ENCODE data around the gene PFDN4.

DNA sequence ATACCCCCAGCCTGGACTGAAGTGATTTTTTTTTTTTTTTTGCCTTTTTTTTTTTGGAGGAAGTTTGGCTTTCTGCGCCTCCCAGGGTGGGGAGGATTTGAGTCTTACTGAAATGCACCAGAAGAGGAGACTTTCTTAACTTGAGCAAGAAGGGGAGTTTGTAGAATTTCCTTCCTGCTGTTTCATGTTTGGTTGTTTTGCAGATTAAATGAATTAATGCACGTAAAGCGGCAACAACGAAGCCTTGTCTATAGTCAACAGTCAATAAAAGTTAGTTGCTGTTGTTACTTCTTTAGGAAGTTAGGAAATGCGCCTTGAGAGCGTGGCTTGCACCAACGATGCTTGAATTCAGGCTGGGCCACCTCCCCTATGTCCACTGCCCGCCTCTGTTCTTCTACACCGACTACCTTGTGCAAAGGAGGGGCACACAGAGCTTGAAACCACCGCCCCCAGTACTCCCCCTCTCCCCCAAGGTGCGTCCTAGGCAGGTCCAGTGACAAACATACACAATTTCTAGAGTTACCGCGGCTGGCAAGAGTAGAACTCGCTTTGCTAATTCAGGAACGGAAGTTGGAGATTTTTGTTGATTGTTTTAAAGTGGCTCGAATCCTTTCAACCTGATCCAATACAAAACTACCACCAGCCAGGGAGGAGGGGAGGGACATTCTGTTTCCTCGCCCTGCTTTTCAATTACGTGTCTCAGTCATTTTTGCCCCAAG lies 33.3 kb upstream of the PFDN4 start:
- TF ChIP-seq, protein P1, sequence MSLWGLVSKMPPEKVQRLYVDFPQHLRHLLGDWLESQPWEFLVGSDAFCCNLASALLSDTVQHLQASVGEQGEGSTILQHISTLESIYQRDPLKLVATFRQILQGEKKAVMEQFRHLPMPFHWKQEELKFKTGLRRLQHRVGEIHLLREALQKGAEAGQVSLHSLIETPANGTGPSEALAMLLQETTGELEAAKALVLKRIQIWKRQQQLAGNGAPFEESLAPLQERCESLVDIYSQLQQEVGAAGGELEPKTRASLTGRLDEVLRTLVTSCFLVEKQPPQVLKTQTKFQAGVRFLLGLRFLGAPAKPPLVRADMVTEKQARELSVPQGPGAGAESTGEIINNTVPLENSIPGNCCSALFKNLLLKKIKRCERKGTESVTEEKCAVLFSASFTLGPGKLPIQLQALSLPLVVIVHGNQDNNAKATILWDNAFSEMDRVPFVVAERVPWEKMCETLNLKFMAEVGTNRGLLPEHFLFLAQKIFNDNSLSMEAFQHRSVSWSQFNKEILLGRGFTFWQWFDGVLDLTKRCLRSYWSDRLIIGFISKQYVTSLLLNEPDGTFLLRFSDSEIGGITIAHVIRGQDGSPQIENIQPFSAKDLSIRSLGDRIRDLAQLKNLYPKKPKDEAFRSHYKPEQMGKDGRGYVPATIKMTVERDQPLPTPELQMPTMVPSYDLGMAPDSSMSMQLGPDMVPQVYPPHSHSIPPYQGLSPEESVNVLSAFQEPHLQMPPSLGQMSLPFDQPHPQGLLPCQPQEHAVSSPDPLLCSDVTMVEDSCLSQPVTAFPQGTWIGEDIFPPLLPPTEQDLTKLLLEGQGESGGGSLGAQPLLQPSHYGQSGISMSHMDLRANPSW (CRISPR knock-in tag; IDR thresholded peaks at IDR 0.05; ENCODE audit: borderline replicate concordance) = no peak
- TF ChIP-seq CEBPB (IDR thresholded peaks at IDR 0.05; ENCODE audit: borderline replicate concordance, low read depth, low read length) (no peak), EHMT2 (IDR thresholded peaks at IDR 0.05; ENCODE audit: borderline replicate concordance, low read depth, low read length) (no peak)
